NT2/D1 (cell line): ENCODE results near the gene HDAC2.

Source experiments
- YY1 ChIP-seq: IDR thresholded peaks from 2 replicates; pipeline ENCODE4 v1.6.1; 2011; ENCODE audit not compliant: insufficient read length, insufficient read depth
- ZNF274 ChIP-seq: IDR thresholded peaks from 2 replicates; pipeline ENCODE4 v1.6.1; 2011; ENCODE audit warnings: mild to moderate bottlenecking, low read depth, low read length

GRCh38 chr6:113888956-113889630 is 81.9 kb downstream of the HDAC2 start:
- no peak for TF ChIP-seq ZNF274
- no peak for TF ChIP-seq YY1
